HepG2 (cell line): ENCODE measurements around the gene B3GNT9. TPM values are rescaled to one million over a fixed set of nuclear protein-coding genes. Genes with fewer than 3 reads are reported as not detected.

Source experiments
- ATRX ChIP-seq: sonication (generic); formaldehyde crosslinking; IDR thresholded peaks from 2 replicates; pipeline ENCODE4 v1.4.0; 2020; ENCODE audit warnings: missing genetic modification reagents, borderline replicate concordance
- BRCA1 ChIP-seq: sonication (generic); formaldehyde crosslinking; IDR thresholded peaks from 2 replicates; pipeline ENCODE4 v1.4.0; 2020; ENCODE audit warnings: missing genetic modification reagents
- KLF16 ChIP-seq, 2 experiments: sonication (generic) in 1 of 2; formaldehyde crosslinking in 1 of 2; IDR thresholded peaks; 2 replicates each; pipeline versions ENCODE4 v1.6.1 to v1.8.0; 2016 to 2023; ENCODE audit warnings: missing genetic modification reagents in 2 of 2, missing compliant biosample characterization in 1 of 2
- MIER2 ChIP-seq: IDR thresholded peaks from 2 replicates; pipeline ENCODE4 v1.6.1; 2016; ENCODE audit warnings: missing biosample characterization, missing genetic modification reagents
- NFKBIZ ChIP-seq: IDR thresholded peaks from 2 replicates; pipeline ENCODE4 v1.6.1; 2018; ENCODE audit warnings: missing genetic modification reagents, missing compliant biosample characterization
- PAWR ChIP-seq: sonication (generic); formaldehyde crosslinking; IDR thresholded peaks from 2 replicates; pipeline ENCODE4 v1.4.0; 2020; ENCODE audit warnings: missing genetic modification reagents, mild to moderate bottlenecking, borderline replicate concordance
- POGZ ChIP-seq: sonication (generic); formaldehyde crosslinking; IDR thresholded peaks from 2 replicates; pipeline ENCODE4 v1.4.0; 2020; ENCODE audit warnings: mild to moderate bottlenecking, missing genetic modification reagents
- U2AF1 ChIP-seq: fragments of 200-400 bp; formaldehyde crosslinking; optimal IDR thresholded peaks from 2 replicates; pipeline ENCODE3; 2017; ENCODE audit warnings: mild to moderate bottlenecking, low read depth, low read length
- ZBTB20 ChIP-seq: sonication (generic); formaldehyde crosslinking; IDR thresholded peaks from 2 replicates; pipeline ENCODE4 v1.8.1; 2023; ENCODE audit warnings: missing genetic modification reagents, low read depth, mild to moderate bottlenecking, borderline replicate concordance
- ZMAT3 ChIP-seq: sonication (generic); formaldehyde crosslinking; conservative IDR thresholded peaks from 2 replicates; pipeline ENCODE4 v1.7.0; 2021; ENCODE audit warnings: missing genetic modification reagents
- ZNF234 ChIP-seq: sonication (generic); formaldehyde crosslinking; conservative IDR thresholded peaks from 2 replicates; pipeline ENCODE4 v1.5.1; 2020; ENCODE audit warnings: mild to moderate bottlenecking, missing genetic modification reagents
- ZNF260 ChIP-seq: sonication (generic); formaldehyde crosslinking; IDR thresholded peaks from 2 replicates; pipeline ENCODE4 v1.4.0; 2020; ENCODE audit warnings: missing genetic modification reagents, low read depth, mild to moderate bottlenecking, borderline replicate concordance
- ZNF383 ChIP-seq: sonication (generic); formaldehyde crosslinking; IDR thresholded peaks from 2 replicates; pipeline ENCODE4 v1.4.0; 2020; ENCODE audit warnings: missing genetic modification reagents, mild to moderate bottlenecking, borderline replicate concordance
- ZNF589 ChIP-seq: sonication (generic); formaldehyde crosslinking; conservative IDR thresholded peaks from 2 replicates; pipeline ENCODE4 v1.8.0; 2022; ENCODE audit warnings: mild to moderate bottlenecking, moderate library complexity, missing genetic modification reagents
- ZNF652 ChIP-seq: IDR thresholded peaks from 2 replicates; pipeline ENCODE4 v1.6.1; 2016; ENCODE audit warnings: low read depth, borderline replicate concordance
- ZNF776 ChIP-seq: sonication (generic); formaldehyde crosslinking; IDR thresholded peaks from 2 replicates; pipeline ENCODE4 v1.4.0; 2020; ENCODE audit warnings: mild to moderate bottlenecking, missing genetic modification reagents
- ZSCAN20 ChIP-seq: sonication (generic); formaldehyde crosslinking; IDR thresholded peaks from 2 replicates; pipeline ENCODE4 v1.4.0; 2020; ENCODE audit warnings: missing genetic modification reagents, mild to moderate bottlenecking, borderline replicate concordance
- ZSCAN29 ChIP-seq: sonication (generic); formaldehyde crosslinking; conservative IDR thresholded peaks from 2 replicates; pipeline ENCODE4 v1.4.0; 2020; ENCODE audit warnings: mild to moderate bottlenecking, missing genetic modification reagents
- polyA plus RNA-seq, 8 experiments: library from polyadenylated mRNA; depleted of rRNA in 3 of 8; stranded (reverse) in 7 of 8; unstranded in 1 of 8; fragments of >200 nt; fragmentation: Illumina TruSeq in 4 of 8; extraction: Trizol in 4 of 8; gene quantifications; 2 replicates each; pipeline versions ENCODE4 v1.2.1 to v1.2.3, GENCODE V29; 2011 to 2016; ENCODE audit warnings: low read depth in 4 of 8, missing spikeins in 1 of 8, mixed read lengths in 1 of 8; ENCODE audit not compliant: insufficient read depth in 1 of 8
- total RNA-seq, 5 experiments: library from RNA; depleted of rRNA; stranded (reverse); fragments of >200 nt; fragmentation: Illumina TruSeq; extraction: Trizol; gene quantifications; 2 replicates each; pipeline ENCODE4 v1.2.3, GENCODE V29; 2016; ENCODE audit warnings: low read depth in 1 of 5
- TF ChIP-seq, protein P1 (sequence below): sonication (generic); formaldehyde crosslinking; IDR thresholded peaks from 2 replicates; pipeline ENCODE4 v1.4.0; 2020; ENCODE audit warnings: mild to moderate bottlenecking, missing genetic modification reagents
- TF ChIP-seq, protein P2 (sequence below): sonication (generic); formaldehyde crosslinking; IDR thresholded peaks from 2 replicates; pipeline ENCODE4 v1.9.0; 2021; ENCODE audit warnings: missing genetic modification reagents, borderline replicate concordance
- TF ChIP-seq, protein P3 (sequence below): sonication (generic); formaldehyde crosslinking; IDR thresholded peaks from 2 replicates; pipeline ENCODE4 v1.4.0; 2020; ENCODE audit warnings: mild to moderate bottlenecking, missing genetic modification reagents
- TF ChIP-seq, protein P4 (sequence below): sonication (generic); formaldehyde crosslinking; IDR thresholded peaks from 2 replicates; pipeline ENCODE4 v1.8.0; 2022; ENCODE audit warnings: missing genetic modification reagents, mild to moderate bottlenecking, moderate library complexity, borderline replicate concordance

Gene B3GNT9
- total and polyA plus RNA-seq, 2 of the 13 experiments (the other 11 are each of a cell fraction or from before 2014, with no cell fraction given), result 1.5 to 3.1 TPM

DNA sequence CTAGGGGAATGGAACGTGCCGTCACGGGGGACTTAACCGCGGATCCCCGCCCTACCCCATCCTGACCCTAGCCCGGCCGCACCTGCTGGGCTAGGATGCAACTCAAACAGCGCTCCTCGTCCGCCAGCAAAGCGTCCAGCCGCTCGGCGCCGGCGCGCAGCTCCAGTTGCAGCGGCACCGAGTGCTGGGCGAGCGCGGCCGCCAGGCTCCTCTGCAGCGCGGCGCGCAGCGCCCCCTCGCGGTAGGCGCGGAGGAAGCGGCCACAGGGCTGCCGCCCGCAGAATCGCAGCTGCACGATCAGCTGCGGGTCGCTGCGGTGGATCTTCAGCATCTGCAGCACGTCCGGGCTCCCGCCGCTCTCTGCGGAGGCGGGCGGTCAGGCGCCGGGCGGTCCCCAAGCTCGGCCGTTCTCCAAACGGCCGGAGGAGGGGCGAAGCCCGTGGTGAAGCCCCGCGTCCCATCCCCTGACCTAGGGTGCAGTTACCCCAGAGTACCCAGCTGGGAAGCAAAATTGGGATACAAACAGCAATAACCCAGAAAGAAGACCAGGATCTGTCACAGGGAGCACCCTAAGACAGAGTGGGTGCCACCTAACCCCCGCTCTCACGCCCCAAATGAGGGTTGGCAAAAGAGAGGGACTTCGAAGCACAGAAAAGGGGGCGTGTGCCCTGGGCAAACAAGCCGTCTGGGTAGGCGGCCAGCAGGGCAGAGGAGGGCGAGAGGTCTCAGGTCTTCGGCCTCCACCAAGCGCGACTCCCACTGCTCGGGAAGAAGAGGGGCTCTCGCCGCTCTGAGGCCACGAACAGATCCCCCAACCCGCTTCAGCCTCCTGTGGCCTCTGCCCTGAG is 4.7 kb upstream of the B3GNT9 start (continued):
- TF ChIP-seq, protein P1, sequence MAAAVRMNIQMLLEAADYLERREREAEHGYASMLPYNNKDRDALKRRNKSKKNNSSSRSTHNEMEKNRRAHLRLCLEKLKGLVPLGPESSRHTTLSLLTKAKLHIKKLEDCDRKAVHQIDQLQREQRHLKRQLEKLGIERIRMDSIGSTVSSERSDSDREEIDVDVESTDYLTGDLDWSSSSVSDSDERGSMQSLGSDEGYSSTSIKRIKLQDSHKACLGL, result no peak; the same call in 1 of the 2 replicates
- TF ChIP-seq ZNF234 (CRISPR knock-in tag) (no peak), ZNF383 (0 out of 2 replicates have a peak, but pooled peaks have one; percentile 47), BRCA1 (CRISPR knock-in tag) (no peak), NFKBIZ (CRISPR knock-in tag) (no peak), ZSCAN20 (no peak), U2AF1 (no peak), ZSCAN29 (CRISPR knock-in tag) (no peak; the same call in none of the 2 replicates), ATRX (CRISPR knock-in tag) (no peak), PAWR (CRISPR knock-in tag) (peak; percentile 84; the same call in 1 of the 2 replicates), ZBTB20 (0 out of 2 replicates have a peak, but pooled peaks have one; percentile 22), ZNF776 (CRISPR knock-in tag) (peak; percentile 91), ZNF260 (CRISPR knock-in tag) (no peak), MIER2 (CRISPR knock-in tag) (no peak), ZMAT3 (no peak), ZNF589 (CRISPR knock-in tag) (no peak), KLF16 (CRISPR knock-in tag; IDR thresholded peaks at IDR 0.05) (peak in 1 of 2 experiments; percentile 48; a peak in 1 of 4 replicates), POGZ (no peak), ZNF652 (no peak)
- TF ChIP-seq, protein P2, sequence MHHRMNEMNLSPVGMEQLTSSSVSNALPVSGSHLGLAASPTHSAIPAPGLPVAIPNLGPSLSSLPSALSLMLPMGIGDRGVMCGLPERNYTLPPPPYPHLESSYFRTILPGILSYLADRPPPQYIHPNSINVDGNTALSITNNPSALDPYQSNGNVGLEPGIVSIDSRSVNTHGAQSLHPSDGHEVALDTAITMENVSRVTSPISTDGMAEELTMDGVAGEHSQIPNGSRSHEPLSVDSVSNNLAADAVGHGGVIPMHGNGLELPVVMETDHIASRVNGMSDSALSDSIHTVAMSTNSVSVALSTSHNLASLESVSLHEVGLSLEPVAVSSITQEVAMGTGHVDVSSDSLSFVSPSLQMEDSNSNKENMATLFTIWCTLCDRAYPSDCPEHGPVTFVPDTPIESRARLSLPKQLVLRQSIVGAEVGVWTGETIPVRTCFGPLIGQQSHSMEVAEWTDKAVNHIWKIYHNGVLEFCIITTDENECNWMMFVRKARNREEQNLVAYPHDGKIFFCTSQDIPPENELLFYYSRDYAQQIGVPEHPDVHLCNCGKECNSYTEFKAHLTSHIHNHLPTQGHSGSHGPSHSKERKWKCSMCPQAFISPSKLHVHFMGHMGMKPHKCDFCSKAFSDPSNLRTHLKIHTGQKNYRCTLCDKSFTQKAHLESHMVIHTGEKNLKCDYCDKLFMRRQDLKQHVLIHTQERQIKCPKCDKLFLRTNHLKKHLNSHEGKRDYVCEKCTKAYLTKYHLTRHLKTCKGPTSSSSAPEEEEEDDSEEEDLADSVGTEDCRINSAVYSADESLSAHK (CRISPR knock-in tag), result no peak
- TF ChIP-seq, protein P3, sequence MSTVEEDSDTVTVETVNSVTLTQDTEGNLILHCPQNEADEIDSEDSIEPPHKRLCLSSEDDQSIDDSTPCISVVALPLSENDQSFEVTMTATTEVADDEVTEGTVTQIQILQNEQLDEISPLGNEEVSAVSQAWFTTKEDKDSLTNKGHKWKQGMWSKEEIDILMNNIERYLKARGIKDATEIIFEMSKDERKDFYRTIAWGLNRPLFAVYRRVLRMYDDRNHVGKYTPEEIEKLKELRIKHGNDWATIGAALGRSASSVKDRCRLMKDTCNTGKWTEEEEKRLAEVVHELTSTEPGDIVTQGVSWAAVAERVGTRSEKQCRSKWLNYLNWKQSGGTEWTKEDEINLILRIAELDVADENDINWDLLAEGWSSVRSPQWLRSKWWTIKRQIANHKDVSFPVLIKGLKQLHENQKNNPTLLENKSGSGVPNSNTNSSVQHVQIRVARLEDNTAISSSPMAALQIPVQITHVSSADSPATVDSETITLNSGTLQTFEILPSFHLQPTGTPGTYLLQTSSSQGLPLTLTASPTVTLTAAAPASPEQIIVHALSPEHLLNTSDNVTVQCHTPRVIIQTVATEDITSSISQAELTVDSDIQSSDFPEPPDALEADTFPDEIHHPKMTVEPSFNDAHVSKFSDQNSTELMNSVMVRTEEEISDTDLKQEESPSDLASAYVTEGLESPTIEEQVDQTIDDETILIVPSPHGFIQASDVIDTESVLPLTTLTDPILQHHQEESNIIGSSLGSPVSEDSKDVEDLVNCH, result 0 out of 2 replicates have a peak, but pooled peaks have one; percentile 55
- TF ChIP-seq, protein P4, sequence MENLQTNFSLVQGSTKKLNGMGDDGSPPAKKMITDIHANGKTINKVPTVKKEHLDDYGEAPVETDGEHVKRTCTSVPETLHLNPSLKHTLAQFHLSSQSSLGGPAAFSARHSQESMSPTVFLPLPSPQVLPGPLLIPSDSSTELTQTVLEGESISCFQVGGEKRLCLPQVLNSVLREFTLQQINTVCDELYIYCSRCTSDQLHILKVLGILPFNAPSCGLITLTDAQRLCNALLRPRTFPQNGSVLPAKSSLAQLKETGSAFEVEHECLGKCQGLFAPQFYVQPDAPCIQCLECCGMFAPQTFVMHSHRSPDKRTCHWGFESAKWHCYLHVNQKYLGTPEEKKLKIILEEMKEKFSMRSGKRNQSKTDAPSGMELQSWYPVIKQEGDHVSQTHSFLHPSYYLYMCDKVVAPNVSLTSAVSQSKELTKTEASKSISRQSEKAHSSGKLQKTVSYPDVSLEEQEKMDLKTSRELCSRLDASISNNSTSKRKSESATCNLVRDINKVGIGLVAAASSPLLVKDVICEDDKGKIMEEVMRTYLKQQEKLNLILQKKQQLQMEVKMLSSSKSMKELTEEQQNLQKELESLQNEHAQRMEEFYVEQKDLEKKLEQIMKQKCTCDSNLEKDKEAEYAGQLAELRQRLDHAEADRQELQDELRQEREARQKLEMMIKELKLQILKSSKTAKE (CRISPR knock-in tag), result no peak
